ENCODE results near the gene THOC1. TPM values are rescaled to one million over a fixed set of nuclear protein-coding genes. Genes with fewer than 3 reads are reported as not detected.

THOC1 gene
- total and polyA plus RNA-seq, 10 donors = 32.7 to 91.9 (median 52.4) TPM

DNA sequence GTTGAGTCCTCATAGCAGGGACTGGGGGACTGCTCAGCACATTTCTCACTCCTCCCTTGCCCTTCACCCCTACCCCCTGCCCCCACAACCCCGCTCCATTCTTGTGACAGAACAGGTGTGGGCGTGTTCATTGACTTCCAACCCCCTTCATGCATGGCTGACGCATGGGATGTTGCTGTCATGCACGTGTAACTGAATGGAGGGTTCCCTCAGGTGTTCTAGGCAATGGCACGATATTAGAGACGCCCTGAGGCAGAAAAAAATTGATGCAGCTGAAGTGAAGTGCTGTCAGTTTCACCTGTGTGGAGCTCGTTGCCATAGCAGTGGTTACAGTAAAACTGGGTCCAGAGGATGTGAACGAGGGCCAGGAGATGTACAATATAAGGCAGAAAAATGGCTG, 6.5 kb upstream of the THOC1 start:
- Histone ChIP-seq H3K9me3 (peaks cover 0 to 19% (median 13%) of the 10 kb centered on the region in 8 donors), H3K4me1 (peaks cover under 1 to 6% (median 5%) of the 10 kb centered on the region in 6 donors), H3K36me3 (no peaks in the 10 kb centered on the region), H3K4me3 (no peak overlapping the region), H3K27me3 (replicated peaks in 1 of 7) (peaks cover 0 to 9% (median 0%) of the 10 kb centered on the region in 7 donors), H3K27ac (no peak overlapping the region)
- intact Hi-C loops (cut with DNase I; ENCODE audit: low total_unique reads) = no loop called here
- no peak for DNase-seq
- WGBS, 5 donors = 76 to 93% (median 91%) methylated on average over 8 of the region's 8 CpGs
- no peak for TF ChIP-seq POLR2A (IDR thresholded peaks at IDR 0.05)
- TF ChIP-seq, protein P1, sequence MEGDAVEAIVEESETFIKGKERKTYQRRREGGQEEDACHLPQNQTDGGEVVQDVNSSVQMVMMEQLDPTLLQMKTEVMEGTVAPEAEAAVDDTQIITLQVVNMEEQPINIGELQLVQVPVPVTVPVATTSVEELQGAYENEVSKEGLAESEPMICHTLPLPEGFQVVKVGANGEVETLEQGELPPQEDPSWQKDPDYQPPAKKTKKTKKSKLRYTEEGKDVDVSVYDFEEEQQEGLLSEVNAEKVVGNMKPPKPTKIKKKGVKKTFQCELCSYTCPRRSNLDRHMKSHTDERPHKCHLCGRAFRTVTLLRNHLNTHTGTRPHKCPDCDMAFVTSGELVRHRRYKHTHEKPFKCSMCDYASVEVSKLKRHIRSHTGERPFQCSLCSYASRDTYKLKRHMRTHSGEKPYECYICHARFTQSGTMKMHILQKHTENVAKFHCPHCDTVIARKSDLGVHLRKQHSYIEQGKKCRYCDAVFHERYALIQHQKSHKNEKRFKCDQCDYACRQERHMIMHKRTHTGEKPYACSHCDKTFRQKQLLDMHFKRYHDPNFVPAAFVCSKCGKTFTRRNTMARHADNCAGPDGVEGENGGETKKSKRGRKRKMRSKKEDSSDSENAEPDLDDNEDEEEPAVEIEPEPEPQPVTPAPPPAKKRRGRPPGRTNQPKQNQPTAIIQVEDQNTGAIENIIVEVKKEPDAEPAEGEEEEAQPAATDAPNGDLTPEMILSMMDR (IDR thresholded peaks at IDR 0.05 in 8 of 11, conservative IDR thresholded peaks at IDR 0.05 in 3 of 11) = no peak
- TF ChIP-seq POLR2AphosphoS5 (IDR thresholded peaks at IDR 0.05) = no peak

DNA sequence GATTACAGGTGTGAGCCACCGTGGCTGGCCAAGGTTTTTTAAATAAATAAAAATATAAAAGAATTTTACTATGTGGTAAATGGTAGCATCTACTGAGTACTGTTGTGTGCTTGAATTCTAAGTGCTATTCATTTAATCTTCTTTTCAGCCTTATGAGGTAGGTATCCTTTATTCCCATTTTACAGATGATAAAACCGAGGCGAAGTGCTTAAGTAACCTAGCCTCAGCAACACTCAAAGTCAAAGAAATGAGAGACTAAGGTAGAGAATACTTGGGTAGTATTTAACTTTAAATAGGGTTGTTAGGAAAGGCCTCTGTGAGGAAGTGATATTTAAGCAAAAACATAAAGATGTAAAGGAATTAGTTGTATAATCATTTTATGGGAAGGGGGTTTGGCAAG, 5.7 kb upstream of the THOC1 start:
- no peak for DNase-seq
- Histone ChIP-seq H3K4me3 (no peak overlapping the region), H3K27ac (no peak overlapping the region), H3K36me3 (no peaks in the 10 kb centered on the region), H3K4me1 (peaks cover 6 to 14% (median 13%) of the 10 kb centered on the region in 6 donors), H3K27me3 (replicated peaks in 1 of 7) (peaks cover 0 to 2% (median 0%) of the 10 kb centered on the region in 7 donors), H3K9me3 (peaks cover 0 to 12% (median 6%) of the 10 kb centered on the region in 8 donors)
- intact Hi-C loops (cut with DNase I; ENCODE audit: low total_unique reads) = no loop called here
- 92 to 99% (median 93%) methylated on average over 3 of the region's 3 CpGs for WGBS, 5 donors
- TF ChIP-seq POLR2A (IDR thresholded peaks at IDR 0.05) = no peak
- TF ChIP-seq, protein P1 (IDR thresholded peaks at IDR 0.05 in 8 of 11, conservative IDR thresholded peaks at IDR 0.05 in 3 of 11) = no peak
- TF ChIP-seq POLR2AphosphoS5 (IDR thresholded peaks at IDR 0.05) = no peak

DNA sequence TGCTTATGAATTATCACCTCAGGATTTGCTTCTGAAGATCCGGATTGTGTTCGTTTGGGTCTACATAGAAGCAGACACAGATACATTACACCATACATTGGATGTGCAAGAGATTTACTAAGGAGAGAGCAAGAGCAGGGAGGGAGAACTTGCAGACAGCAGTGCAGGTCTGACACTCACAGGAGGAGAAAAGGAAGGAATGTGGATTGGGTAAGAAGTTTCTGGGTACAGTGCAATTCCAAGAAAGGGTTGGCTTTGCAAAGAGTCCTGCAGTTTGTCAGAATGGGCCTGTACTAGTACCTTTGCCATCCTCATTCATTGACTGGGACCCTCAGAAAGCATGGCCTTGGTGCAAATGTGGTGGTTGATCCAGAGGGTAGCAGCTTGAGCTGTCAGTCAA, 4.8 kb upstream of the THOC1 start:
- H3K36me3 ChIP-seq = no peaks in the 10 kb centered on the region
- no peak overlapping the region for H3K27ac ChIP-seq
- no peaks in the 10 kb centered on the region for H3K27me3 ChIP-seq (replicated peaks in 1 of 7)
- TF ChIP-seq POLR2A (IDR thresholded peaks at IDR 0.05) = no peak
- TF ChIP-seq, protein P1 (IDR thresholded peaks at IDR 0.05 in 8 of 11, conservative IDR thresholded peaks at IDR 0.05 in 3 of 11) = no peak
- no peak for TF ChIP-seq POLR2AphosphoS5 (IDR thresholded peaks at IDR 0.05)
- intact Hi-C loops (cut with DNase I; ENCODE audit: low total_unique reads) = no loop called here
- peaks cover 0 to 4% (median 0%) of the 10 kb centered on the region in 8 donors for H3K9me3 ChIP-seq
- DNase-seq = no peak
- 93 to 100% (median 97%) methylated on average over 2 of the region's 2 CpGs for WGBS, 5 donors
- H3K4me3 ChIP-seq = no peak overlapping the region
- H3K4me1 ChIP-seq = peaks cover 6 to 18% (median 13%) of the 10 kb centered on the region in 6 donors

DNA sequence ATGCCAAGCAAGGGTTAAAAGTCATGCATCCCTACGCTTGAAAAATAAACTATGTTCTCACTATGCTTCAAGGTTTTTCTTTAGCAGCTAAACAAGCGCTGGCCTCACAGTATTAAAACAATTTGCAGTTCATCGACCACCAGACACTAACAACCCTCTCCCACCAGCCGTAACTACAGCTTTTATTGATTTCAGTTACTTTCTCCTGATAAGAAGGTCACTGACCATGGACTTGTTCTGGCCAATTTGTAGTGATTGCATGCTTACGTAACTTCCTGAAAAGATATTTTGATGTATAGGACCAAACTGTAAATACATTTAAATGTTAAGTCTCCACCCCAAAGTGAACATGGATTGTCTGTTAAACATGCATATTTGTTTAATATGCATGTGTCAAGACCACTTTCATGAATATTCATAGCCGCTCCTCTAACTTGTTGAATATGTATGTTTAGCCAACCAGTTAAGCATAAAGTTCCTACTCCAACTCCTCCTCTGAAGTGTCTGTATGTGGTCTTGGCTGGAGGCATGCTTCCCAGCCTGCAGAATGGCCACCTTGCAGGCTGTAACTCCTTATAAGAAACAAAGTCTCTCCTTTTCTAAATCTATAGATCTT, 1.7 kb upstream of the THOC1 start:
- no peak for DNase-seq
- Histone ChIP-seq H3K4me1 (peaks cover 13 to 49% (median 29%) of the 10 kb centered on the region in 6 donors), H3K27ac (no peak overlapping the region), H3K4me3 (no peak overlapping the region), H3K36me3 (peaks cover 0 to 5% (median 3%) of the 10 kb centered on the region in 6 donors), H3K9me3 (no peaks in the 10 kb centered on the region), H3K27me3 (replicated peaks in 1 of 7) (no peaks in the 10 kb centered on the region)
- intact Hi-C loops (cut with DNase I; ENCODE audit: low total_unique reads) = loop anchor here (5.0 kb wide), 1 partner anchor 117 kb away; no protein-coding TSS in a partner anchor
- 84 to 92% (median 87%) methylated on average over 6 of the region's 6 CpGs for WGBS, 5 donors
- TF ChIP-seq POLR2AphosphoS5 (IDR thresholded peaks at IDR 0.05) (no peak), POLR2A (IDR thresholded peaks at IDR 0.05) (no peak)
- TF ChIP-seq, protein P1 (IDR thresholded peaks at IDR 0.05 in 8 of 11, conservative IDR thresholded peaks at IDR 0.05 in 3 of 11) = no peak

Measured in spleen (tissue), 11 donors.